H1 (cell line): Measurements from ENCODE around the gene TMEM203. TPM values are rescaled to one million over a fixed set of nuclear protein-coding genes. Genes with fewer than 3 reads are reported as not detected.

Experiments used
- CEBPB ChIP-seq: IDR thresholded peaks from 2 replicates; pipeline ENCODE4 v1.6.1; 2012; ENCODE audit warnings: low read depth, low read length
- HDAC6 ChIP-seq: IDR thresholded peaks from one replicate; pipeline ENCODE4 v1.7.1; 2012; ENCODE audit warnings: low read depth, mild to moderate bottlenecking, inconsistent platforms, low read length, moderate library complexity
- KDM5A ChIP-seq: fragments of 200-600 bp; IDR thresholded peaks from 2 replicates; pipeline ENCODE4 v1.7.1; 2012; ENCODE audit warnings: mild to moderate bottlenecking, low read length, inconsistent platforms, mixed read lengths
- PHF8 ChIP-seq: fragments of 200-600 bp; sonication (generic); conservative IDR thresholded peaks from 2 replicates; pipeline ENCODE4 v1.7.1; 2012; ENCODE audit warnings: low read depth, mild to moderate bottlenecking, inconsistent platforms, low read length, moderate library complexity
- SP4 ChIP-seq: IDR thresholded peaks from 2 replicates; pipeline ENCODE4 v1.6.1; 2012; ENCODE audit warnings: low read length, inconsistent platforms
- ZNF274 ChIP-seq: IDR thresholded peaks from 2 replicates; pipeline ENCODE4 v1.7.0; 2012; ENCODE audit warnings: low read length, borderline replicate concordance; ENCODE audit errors: extremely low read depth
- polyA plus RNA-seq, 7 experiments: library from polyadenylated mRNA; depleted of rRNA in 3 of 7; stranded (reverse) in 5 of 7; unstranded in 2 of 7; fragments of >200 nt in 5 of 7; fragments of 200-250 nt in 2 of 7; gene quantifications; 1 replicate in 5 of 7; 2 replicates in 1 of 7; 4 replicates in 1 of 7; pipeline versions ENCODE4 v1.2.1 to v1.2.3, GENCODE V29; 2011 to 2013; ENCODE audit warnings: missing spikeins in 2 of 7, mixed read lengths in 2 of 7
- total RNA-seq: library from RNA; stranded (reverse); fragmentation: NEBNext Ultra II Directional; extraction: Animal tissue kit (Norgen Biotek cat#: 25700); gene quantifications from 2 replicates; pipeline ENCODE4 v1.2.1, GENCODE V29; 2021
- TF ChIP-seq, protein P1 (sequence below): IDR thresholded peaks from 2 replicates; pipeline ENCODE4 v1.6.1; 2012; ENCODE audit warnings: low read length, inconsistent platforms

Gene TMEM203
- total and polyA plus RNA-seq, 2 of the 8 experiments (the other 6 are each of a cell fraction or from before 2014, with no cell fraction given) = 44.1 to 57.1 TPM

DNA sequence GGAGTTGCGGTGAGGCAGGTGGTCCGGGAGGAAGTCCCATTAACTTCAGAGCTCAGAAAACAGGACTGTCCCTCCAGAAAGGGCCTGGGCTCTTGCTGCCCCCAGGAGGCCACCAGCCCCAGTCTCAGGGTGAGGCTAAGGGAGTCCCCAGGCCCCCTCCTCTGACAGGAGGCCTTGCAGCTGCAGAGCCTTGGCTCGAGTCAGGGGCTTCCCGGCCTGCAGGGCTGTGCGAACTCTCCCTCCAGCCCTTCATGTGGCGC, 42.4 kb upstream of the TMEM203 start (continued):
- TF ChIP-seq HDAC6 = no peak
- TF ChIP-seq, protein P1, sequence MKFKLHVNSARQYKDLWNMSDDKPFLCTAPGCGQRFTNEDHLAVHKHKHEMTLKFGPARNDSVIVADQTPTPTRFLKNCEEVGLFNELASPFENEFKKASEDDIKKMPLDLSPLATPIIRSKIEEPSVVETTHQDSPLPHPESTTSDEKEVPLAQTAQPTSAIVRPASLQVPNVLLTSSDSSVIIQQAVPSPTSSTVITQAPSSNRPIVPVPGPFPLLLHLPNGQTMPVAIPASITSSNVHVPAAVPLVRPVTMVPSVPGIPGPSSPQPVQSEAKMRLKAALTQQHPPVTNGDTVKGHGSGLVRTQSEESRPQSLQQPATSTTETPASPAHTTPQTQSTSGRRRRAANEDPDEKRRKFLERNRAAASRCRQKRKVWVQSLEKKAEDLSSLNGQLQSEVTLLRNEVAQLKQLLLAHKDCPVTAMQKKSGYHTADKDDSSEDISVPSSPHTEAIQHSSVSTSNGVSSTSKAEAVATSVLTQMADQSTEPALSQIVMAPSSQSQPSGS = no peak
- TF ChIP-seq SP4 = no peak
- TF ChIP-seq KDM5A = no peak
- no peak for TF ChIP-seq CEBPB
- TF ChIP-seq ZNF274 = no peak
- no peak for TF ChIP-seq PHF8
